GM06990 (cell line): ENCODE results near the gene MIEF2.

ENCODE experiments used
- DNase-seq: peaks from one replicate; pipeline ENCODE4 v3.0.0-alpha.2; 2011; ENCODE audit not compliant: insufficient read length; ENCODE audit errors: extremely low read depth
- H3K27me3 ChIP-seq: replicated peaks from 2 replicates; pipeline ENCODE4 v1.6.0; 2011; ENCODE audit warnings: low read length; ENCODE audit not compliant: control insufficient read depth, insufficient read depth
- H3K36me3 ChIP-seq: 2 replicates; pipeline ENCODE4 v1.5.1; 2011; ENCODE audit warnings: low read length; ENCODE audit not compliant: control insufficient read depth, insufficient read depth
- H3K4me3 ChIP-seq: replicated peaks from 2 replicates; pipeline ENCODE4 v1.5.1; 2011; ENCODE audit warnings: low read depth, mild to moderate bottlenecking, control low read depth, low read length
- TF ChIP-seq, protein P1 (sequence below): IDR thresholded peaks from 2 replicates; pipeline ENCODE4 v1.5.1; 2011; ENCODE audit warnings: low read length, control low read depth, mild to moderate bottlenecking, inconsistent platforms; ENCODE audit not compliant: insufficient read depth, poor library complexity, severe bottlenecking

The MIEF2 gene

DNA sequence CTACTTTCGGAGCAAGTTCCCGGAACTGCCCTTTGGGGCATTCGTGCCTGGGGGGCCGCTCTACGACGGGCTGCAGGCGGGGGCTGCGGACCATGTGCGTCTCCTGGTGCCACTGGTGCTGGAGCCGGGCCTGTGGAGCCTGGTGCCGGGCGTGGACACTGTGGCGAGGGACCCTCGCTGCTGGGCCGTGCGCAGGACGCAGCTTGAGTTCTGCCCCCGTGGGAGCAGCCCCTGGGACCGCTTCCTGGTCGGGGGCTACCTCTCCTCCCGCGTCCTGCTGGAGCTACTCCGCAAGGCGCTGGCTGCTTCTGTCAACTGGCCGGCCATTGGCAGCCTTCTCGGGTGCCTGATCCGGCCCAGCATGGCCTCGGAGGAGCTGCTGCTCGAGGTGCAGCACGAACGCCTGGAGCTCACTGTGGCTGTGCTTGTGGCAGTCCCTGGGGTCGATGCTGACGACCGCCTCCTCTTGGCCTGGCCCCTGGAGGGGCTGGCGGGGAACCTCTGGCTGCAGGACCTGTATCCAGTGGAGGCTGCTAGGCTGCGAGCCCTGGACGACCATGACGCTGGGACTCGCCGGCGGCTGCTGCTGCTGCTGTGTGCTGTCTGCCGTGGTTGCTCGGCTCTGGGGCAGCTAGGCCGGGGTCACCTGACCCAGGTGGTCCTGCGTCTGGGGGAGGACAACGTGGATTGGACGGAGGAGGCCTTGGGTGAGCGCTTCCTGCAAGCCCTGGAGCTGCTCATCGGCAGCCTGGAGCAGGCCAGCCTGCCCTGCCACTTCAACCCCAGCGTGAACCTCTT lies 3.6 kb downstream of the MIEF2 start:
- no peak for DNase-seq
- no peaks in the 10 kb centered on the region for H3K27me3 ChIP-seq
- peaks cover 6% of the 10 kb centered on the region for H3K36me3 ChIP-seq
- H3K4me3 ChIP-seq = no peak overlapping the region
- TF ChIP-seq, protein P1, sequence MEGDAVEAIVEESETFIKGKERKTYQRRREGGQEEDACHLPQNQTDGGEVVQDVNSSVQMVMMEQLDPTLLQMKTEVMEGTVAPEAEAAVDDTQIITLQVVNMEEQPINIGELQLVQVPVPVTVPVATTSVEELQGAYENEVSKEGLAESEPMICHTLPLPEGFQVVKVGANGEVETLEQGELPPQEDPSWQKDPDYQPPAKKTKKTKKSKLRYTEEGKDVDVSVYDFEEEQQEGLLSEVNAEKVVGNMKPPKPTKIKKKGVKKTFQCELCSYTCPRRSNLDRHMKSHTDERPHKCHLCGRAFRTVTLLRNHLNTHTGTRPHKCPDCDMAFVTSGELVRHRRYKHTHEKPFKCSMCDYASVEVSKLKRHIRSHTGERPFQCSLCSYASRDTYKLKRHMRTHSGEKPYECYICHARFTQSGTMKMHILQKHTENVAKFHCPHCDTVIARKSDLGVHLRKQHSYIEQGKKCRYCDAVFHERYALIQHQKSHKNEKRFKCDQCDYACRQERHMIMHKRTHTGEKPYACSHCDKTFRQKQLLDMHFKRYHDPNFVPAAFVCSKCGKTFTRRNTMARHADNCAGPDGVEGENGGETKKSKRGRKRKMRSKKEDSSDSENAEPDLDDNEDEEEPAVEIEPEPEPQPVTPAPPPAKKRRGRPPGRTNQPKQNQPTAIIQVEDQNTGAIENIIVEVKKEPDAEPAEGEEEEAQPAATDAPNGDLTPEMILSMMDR = no peak

DNA sequence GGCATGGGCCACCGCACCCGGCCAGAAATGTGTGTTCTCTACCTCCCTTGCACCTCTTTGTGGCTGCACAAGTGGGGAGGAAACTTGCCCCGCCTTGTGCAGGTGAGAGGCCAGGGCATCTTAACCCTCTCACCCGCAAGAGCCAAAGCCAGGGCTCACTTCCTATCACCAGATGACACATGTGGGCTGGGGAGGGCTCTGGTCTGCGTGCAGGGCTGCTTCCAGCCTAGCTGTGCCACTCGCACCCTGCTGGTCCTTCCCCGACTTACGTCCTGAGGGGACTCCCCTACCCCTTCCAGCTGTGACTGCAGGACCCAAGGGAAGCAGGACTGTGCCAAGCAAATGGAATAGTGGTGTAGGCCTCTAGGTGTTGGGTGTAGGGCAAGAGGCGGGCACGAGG lies 6.9 kb downstream of the MIEF2 start:
- H3K36me3 ChIP-seq = peaks cover 6% of the 10 kb centered on the region
- TF ChIP-seq, protein P1 = no peak
- DNase-seq = no peak
- H3K4me3 ChIP-seq = no peak overlapping the region
- no peaks in the 10 kb centered on the region for H3K27me3 ChIP-seq

DNA sequence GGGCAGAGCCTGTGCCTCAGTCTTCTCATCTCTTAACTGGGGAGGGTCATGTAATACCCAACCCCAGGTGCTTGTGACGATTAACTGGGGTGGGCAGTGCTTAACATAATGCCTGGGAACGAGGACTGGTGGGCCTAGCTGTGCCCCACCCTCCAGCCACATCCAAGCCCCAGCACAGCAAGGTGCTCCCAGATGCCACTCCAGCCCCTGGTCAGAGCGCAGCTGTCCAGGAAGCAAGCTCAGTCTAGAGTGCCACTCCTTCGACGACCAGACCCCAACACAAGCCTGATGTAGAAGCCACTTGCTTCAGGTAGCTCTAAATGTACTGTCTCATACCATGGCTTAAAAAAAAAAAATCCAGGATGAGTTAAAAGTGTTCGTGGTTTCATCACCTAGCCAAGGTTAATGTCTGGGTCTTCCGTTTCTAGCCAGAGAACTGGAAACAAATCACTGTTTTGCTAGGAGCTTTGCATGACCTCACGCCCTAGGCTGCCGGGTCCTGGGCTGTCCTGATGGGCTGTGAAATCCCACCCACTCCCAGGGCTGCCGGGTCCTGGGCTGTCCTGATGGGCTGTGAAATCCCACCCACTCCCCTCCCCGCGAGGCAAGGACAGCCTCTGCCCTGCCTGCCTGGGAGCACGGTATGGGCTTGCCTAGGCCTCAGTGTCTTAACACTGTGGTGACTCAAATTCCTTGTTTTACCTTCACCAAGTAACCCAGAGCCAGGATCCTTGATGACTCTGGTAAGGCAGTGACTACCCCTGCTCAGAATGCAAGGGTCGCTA lies 7.7 kb downstream of the MIEF2 start:
- no peak overlapping the region for H3K4me3 ChIP-seq
- no peaks in the 10 kb centered on the region for H3K27me3 ChIP-seq
- TF ChIP-seq, protein P1 = no peak
- peaks cover 6% of the 10 kb centered on the region for H3K36me3 ChIP-seq
- DNase-seq = no peak

GRCh38 chr17:18270046-18270931 lies 9.8 kb downstream of the MIEF2 start:
- Histone ChIP-seq H3K4me3 (no peak overlapping the region), H3K36me3 (peaks cover 5% of the 10 kb centered on the region), H3K27me3 (no peaks in the 10 kb centered on the region)
- no peak for DNase-seq
- TF ChIP-seq, protein P1 = no peak

GRCh38 chr17:18277076-18277475 lies 16.6 kb downstream of the MIEF2 start:
- TF ChIP-seq, protein P1 = no peak
- H3K36me3 ChIP-seq = peaks cover 37% of the 10 kb centered on the region
- H3K27me3 ChIP-seq = no peaks in the 10 kb centered on the region
- no peak for DNase-seq
- H3K4me3 ChIP-seq = no peak overlapping the region
